GM21717 (cell line): ENCODE data around the gene CNN1.

Experiments used
- ATAC-seq: cut with Tn5 transposase; IDR thresholded peaks from one replicate; pipeline ENCODE4 v1.9.1; 2021; ENCODE audit warnings: mild to moderate bottlenecking, moderate library complexity; ENCODE audit not compliant: unreplicated experiment

The CNN1 gene

DNA sequence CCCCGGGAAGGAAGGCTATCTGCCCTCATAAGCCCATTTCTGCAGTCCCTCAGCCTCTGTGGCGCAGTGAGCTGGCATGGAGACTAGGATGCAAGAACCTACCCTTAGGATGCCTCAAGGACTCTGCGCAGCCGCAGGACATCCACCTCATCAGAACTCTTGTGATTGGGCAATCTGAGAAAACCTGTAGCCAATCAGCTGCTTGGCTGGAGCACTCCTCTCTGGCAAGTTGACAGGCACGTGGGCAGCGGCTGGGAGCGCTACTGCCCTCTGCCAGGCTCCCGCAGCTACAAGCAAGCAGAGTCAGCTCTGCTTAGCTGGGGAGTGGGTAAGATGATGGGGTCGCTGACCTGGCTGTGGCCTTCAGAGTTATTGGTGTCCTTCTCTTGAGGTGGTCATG lies 8.2 kb upstream of the CNN1 start:
- ATAC-seq: no peak

DNA sequence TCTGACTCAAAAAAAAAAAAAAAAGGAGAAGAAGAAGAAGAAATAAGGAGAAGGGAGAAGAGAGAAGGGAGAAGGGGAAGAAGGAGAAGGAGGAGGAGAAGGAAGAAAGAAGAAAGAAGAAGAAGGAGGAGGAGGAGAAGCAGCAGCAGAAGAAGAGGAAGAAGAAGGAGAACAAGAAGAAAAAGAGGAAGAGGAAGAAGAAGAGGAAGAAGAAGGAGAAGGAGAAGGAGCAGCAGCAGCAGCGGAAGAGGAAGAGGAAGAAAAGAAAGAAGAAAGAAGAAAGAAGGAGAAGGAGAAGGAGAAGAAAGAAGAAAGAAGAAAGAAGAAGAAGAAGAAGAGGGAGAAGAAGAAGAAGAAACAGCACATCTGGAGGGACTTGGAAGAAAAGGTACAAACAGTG lies 4.1 kb upstream of the CNN1 start:
- no peak for ATAC-seq

GRCh38 chr19:11534948-11535347 lies 3.7 kb upstream of the CNN1 start:
- no peak for ATAC-seq

DNA sequence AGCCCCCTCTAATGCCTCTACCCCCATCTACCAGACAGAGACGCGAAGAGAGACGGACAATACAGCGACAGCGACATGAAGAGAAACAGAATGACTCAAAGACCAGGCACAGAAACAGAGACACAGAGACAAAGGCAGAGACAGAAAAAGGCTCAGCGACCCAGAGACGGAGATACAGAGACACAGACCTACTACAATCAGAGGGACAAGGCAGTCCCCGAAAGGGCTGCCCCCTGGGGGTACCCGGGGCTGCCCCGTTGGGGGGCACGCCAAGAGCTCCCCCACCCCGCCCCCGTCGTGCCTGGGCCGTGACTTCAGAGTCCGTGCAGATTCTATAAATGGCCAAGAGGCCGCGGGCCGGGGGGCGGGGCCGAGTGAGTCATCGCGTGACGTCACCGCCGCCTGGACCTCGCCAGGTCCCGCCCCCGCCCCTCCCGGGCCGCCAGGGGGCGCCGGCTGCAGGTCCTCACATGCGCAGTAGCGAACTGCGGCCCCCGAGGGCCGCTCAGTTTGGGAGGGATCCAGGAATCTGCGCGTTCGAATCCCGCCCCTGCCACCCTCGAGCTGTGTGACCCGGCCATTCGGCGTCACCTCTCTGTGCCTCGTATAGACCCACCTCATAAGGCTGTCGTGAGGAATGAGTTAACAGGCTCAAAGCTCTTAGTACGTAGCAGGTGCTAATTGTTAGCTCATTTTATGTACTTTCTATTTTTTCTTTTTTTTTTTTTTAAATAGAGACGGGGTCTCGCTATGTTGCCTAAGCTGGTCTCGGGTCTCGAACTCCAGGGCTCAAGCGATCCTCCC lies 2.7 kb upstream of the CNN1 start:
- no peak for ATAC-seq

GRCh38 chr19:11539495-11540365 lies 1.1 kb downstream of the CNN1 start:
- no peak for ATAC-seq

- no peak for ATAC-seq
Observed at GRCh38 chr19:11540645-11541044, 2.0 kb downstream of the CNN1 start.

DNA sequence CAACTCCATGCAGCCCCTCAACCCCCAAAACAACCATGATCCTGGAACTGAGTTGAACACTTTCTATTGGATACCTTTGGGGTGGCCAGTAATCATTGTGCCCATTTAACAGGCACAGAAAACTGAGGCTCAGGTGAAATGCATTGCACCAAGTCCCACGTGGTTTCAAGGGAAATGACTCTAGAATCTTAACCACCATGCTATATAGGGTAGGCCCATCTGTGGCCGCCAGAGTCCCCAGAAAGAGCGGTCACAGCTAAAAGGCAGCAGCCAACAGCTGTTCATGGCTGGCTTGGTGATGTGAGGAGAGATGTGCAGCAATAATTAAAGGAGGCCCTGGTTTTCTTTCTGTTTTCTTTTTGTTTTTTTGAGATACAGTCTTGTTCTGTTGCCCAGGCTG lies 2.6 kb downstream of the CNN1 start:
- ATAC-seq: no peak

DNA sequence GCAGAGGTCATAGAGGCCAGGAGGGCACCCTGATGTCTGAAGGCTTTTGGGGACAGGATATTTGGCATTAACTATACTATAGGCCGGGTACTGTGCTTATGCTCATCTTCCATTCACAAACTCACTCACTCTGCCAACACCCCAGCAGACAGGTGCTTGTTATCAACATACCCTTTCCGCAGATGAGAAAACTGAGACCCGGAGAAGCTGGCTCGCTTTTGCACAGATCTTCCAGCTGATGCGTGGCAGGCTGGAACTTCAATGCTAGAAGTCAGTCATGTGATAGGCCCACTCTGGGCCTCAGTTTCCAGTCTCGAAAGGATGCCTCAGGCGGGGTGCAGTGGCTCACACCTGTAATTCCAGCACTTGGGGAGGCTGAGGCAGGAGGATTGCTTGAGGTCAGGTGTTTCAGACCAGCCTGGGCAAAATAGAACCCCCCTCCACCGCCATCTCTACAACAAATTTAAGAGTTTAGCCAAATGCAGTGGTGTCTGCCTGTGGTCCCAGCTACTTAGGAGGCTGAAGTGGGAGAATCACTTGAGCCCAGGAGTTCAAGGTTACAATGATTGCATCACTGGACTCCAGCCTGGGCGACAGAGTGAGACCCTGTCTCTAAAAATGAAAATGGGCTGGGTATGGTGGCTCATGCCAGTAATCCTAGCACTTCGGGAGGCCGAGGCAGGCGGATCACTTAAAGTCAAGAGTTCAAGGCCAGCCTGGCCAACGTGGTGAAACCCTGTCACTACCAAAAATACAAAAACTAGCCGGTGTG lies 9.5 kb downstream of the CNN1 start:
- ATAC-seq: no peak

DNA sequence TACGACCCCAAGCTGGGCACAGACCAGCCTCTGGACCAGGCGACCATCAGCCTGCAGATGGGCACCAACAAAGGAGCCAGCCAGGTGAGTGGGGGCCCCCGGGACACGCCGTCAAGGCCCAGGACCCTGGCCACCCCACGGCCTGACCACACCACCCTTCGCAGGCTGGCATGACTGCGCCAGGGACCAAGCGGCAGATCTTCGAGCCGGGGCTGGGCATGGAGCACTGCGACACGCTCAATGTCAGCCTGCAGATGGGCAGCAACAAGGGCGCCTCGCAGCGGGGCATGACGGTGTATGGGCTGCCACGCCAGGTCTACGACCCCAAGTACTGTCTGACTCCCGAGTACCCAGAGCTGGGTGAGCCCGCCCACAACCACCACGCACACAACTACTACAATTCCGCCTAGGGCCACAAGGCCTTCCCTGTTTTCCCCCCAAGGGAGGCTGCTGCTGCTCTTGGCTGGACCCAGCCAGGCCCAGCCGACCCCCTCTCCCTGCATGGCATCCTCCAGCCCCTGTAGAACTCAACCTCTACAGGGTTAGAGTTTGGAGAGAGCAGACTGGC lies 10.8 kb downstream of the CNN1 start:
- ATAC-seq: no peak

DNA sequence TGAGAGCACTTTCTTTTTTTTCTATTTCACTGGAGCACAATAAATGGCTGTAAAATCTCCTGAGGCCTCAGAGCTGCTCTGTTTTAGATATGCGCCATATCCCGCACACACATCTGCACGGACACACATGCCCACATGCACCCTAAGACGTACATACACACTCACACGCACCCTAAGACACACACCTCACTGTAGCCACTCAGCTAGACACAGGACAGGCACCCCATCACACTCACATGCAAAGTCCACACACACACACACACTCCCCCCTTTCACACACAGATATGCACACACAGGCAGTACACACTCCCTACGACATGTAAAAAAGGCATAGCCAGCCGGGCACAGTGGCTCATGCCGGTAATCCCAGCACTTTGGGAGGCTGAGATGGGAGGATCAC lies 11.6 kb downstream of the CNN1 start:
- ATAC-seq: no peak

- no peak for ATAC-seq
Observed at GRCh38 chr19:11551603-11552235, 13.1 kb downstream of the CNN1 start.

- ATAC-seq: no peak
Observed at GRCh38 chr19:11552666-11553372, 14.2 kb downstream of the CNN1 start.

DNA sequence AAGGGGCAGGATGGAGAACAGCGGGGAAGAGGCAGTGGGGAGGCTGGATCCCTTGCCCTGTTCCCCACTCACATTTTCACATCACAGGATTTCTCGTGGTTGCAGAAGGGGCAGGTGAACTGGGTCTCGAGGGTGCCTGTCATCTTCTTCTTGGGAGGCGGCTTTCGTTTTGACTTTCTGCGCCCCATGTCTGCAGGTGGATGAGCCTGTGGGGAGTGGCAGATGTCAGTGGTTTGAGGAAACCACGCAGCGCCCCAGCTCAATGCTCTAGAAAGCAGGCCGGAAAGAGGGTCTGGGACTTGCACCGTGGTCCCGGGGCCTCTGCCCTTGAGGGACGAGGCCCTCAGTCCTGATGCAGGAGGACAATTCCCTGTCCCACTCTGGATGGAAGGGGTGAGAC lies 15.5 kb downstream of the CNN1 start:
- no peak for ATAC-seq

DNA sequence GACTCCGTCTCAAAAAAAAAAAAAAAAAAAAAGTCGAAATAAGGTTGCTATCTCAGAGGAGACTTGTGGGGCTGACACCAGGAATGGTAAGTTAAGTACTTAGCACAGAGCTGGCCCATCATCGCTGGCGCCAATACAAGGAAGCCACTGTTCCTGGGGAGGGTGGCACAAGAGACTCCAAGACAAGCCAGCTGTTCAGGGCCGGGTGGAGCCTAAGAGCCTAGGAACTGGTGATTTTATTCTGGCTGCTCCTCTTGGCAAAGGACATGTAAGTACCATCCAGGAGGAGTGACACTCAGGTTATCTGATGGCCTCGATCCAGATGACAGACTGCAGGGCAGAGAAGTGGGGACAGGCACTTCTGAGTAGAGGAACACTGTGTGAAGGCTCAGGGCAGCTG lies 16.6 kb downstream of the CNN1 start:
- ATAC-seq: no peak

DNA sequence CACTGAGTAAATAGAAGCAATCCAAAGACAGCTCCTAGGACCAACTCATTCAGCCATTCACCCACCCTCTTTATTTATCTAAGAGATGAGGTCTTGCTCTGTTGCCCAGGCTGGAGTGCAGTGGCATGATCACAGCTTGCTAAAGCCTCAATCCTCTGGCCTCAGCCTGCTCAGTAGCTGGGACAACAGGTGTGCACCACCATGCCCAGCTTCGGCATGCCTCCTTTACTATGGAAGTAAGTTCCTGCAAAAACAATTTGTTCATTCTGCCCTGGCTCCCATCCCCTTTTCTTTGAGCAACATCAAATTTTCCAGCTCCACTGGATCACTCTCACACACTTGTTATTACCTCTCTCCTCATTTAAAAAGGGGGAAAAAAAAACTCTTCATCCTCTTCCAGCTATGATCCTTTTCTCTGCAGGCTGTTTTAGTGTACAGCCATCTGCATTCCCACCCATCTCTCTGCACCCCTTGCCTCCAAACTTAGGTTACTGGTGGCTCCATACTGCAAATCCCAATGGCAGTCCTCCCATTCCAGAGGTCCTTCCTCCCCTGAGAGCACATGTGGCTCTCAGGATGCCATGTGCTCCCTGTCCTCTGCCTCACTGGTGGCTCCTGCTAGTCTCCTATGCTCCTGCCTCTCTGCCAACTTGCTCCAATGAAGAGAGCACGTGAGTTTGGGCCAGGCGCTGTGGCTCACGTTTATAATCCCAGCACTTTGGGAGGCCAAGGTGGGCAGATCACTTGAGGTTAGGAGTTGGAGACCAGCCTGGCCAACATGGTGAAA lies 18.2 kb downstream of the CNN1 start:
- ATAC-seq: no peak

GRCh38 chr19:11558881-11559828 lies 20.5 kb downstream of the CNN1 start, which contains the start of gene ELOF1:
Gene ELOF1 (minus strand): TSS chr19:11559230. CDS start chr19:11554347, 4,883 bp downstream.
- peak; percentile 72 for ATAC-seq

GRCh38 chr19:11560404-11561051 lies 21.9 kb downstream of the CNN1 start:
- no peak for ATAC-seq
